Kidney (tissue), 14 donors: Measurements from ENCODE around the gene SCN5A. TPM values are rescaled to one million over a fixed set of nuclear protein-coding genes. Genes with fewer than 3 reads are reported as not detected.

Experiments
- DNase-seq, 5 donors: peaks; one replicate each; pipeline ENCODE4 v3.0.0-alpha.2; 2013 to 2020
- FAIRE-seq: peaks from 2 replicates; lab custom pipeline; 2012; peaks lifted over from hg19 to GRCh38; lab: Jason Lieb, UNC
- H3K27ac ChIP-seq, 2 donors: one replicate each; pipeline ENCODE4 v1.7.0; 2013; ENCODE audit warnings: low read depth in 2 of 2, low read length in 2 of 2, inconsistent platforms in 1 of 2
- H3K27me3 ChIP-seq: one replicate; pipeline ENCODE4 v1.7.1; 2013; ENCODE audit warnings: low read length, inconsistent platforms; ENCODE audit not compliant: control insufficient read depth, insufficient read depth
- H3K36me3 ChIP-seq, 3 donors: one replicate each; pipeline versions ENCODE4 v1.7.0 to v1.7.1; 2013; ENCODE audit warnings: low read length in 3 of 3, control low read depth in 1 of 3, inconsistent platforms in 1 of 3; ENCODE audit not compliant: insufficient read depth in 3 of 3, control insufficient read depth in 2 of 3
- H3K4me1 ChIP-seq, 3 donors: one replicate each; pipeline versions ENCODE4 v1.7.0 to v1.7.1; 2013; ENCODE audit warnings: low read length in 3 of 3, inconsistent platforms in 1 of 3, low read depth in 1 of 3; ENCODE audit not compliant: control insufficient read depth in 2 of 3, insufficient read depth in 2 of 3
- H3K4me3 ChIP-seq, 3 donors: one replicate each; pipeline versions ENCODE4 v1.7.0 to v1.8.1; 2013; ENCODE audit warnings: low read length in 3 of 3, control low read depth in 1 of 3, inconsistent platforms in 1 of 3
- H3K9ac ChIP-seq, 3 donors: one replicate each; pipeline versions ENCODE4 v1.7.0 to v1.7.1; 2013; ENCODE audit warnings: low read length in 3 of 3, control low read depth in 1 of 3, inconsistent platforms in 1 of 3
- H3K9me3 ChIP-seq, 3 donors: one replicate each; pipeline versions ENCODE4 v1.7.0 to v1.7.1; 2013; ENCODE audit warnings: low read length in 3 of 3, control low read depth in 1 of 3, inconsistent platforms in 1 of 3; ENCODE audit not compliant: control insufficient read depth in 2 of 3, insufficient read depth in 1 of 3
- CTCF ChIP-seq: IDR thresholded peaks from 3 replicates; pipeline ENCODE4 v1.5.1; 2012; ENCODE audit warnings: mild to moderate bottlenecking, moderate library complexity, borderline replicate concordance; ENCODE audit not compliant: insufficient read depth; ENCODE audit errors: extremely low read depth
- intact Hi-C: fragments of 100-400 bp; cut with DNase I; formaldehyde crosslinking; loops from one replicate; pipeline ENCODE4 v1.11.1; 2022
- polyA plus RNA-seq: library from polyadenylated mRNA; stranded (reverse); fragments of 350-450 nt; fragmentation: Illumina TruSeq; extraction: RNeasy Lipid Tissue Mini Kit (QIAGEN cat#74804); gene quantifications from one replicate; pipeline ENCODE4 v1.2.3, GENCODE V29; 2014; ENCODE audit warnings: low read depth, low replicate concordance; ENCODE audit not compliant: insufficient read depth
- total RNA-seq: library from RNA; stranded (reverse); fragmentation: NEBNext Ultra II Directional; extraction: Animal tissue kit (Norgen Biotek cat#: 25700); gene quantifications from one replicate; pipeline ENCODE4 v1.2.1, GENCODE V29; 2021
- donor health status: control.
- donor health status: control.
- donor health status: control.
- donor health status: control.
- donor health status: control.
- donor health status: DM: yes; HTN: yes; CAD: no.
- donor health status: Normal renal cell carcinoma (clear cell type).

The SCN5A gene
- total and polyA plus RNA-seq, 2 donors from 2014 or later: 0.06 to 0.72 TPM

- Histone ChIP-seq H3K36me3 (no peaks in the 10 kb centered on the region), H3K9ac (no peak overlapping the region), H3K27ac (no peak overlapping the region), H3K4me3 (no peak overlapping the region), H3K4me1 (no peaks in the 10 kb centered on the region), H3K27me3 (no peaks in the 10 kb centered on the region), H3K9me3 (no peaks in the 10 kb centered on the region)
- no peak for DNase-seq
- no peak for TF ChIP-seq CTCF
- FAIRE-seq: no peak
- intact Hi-C loops: no loop called here
Measured at GRCh38 chr3:38610436-38610835, 39.1 kb downstream of the SCN5A start.

- no peak for TF ChIP-seq CTCF
- H3K9me3 ChIP-seq: no peaks in the 10 kb centered on the region
- no peak for FAIRE-seq
- no peaks in the 10 kb centered on the region for H3K36me3 ChIP-seq
- DNase-seq: no peak
- no peak overlapping the region for H3K9ac ChIP-seq
- H3K4me1 ChIP-seq: no peaks in the 10 kb centered on the region
- no peak overlapping the region for H3K4me3 ChIP-seq
- intact Hi-C loops: no loop called here
- H3K27ac ChIP-seq: no peak overlapping the region
- no peaks in the 10 kb centered on the region for H3K27me3 ChIP-seq
Measured at GRCh38 chr3:38609386-38610111, 39.9 kb downstream of the SCN5A start.

DNA sequence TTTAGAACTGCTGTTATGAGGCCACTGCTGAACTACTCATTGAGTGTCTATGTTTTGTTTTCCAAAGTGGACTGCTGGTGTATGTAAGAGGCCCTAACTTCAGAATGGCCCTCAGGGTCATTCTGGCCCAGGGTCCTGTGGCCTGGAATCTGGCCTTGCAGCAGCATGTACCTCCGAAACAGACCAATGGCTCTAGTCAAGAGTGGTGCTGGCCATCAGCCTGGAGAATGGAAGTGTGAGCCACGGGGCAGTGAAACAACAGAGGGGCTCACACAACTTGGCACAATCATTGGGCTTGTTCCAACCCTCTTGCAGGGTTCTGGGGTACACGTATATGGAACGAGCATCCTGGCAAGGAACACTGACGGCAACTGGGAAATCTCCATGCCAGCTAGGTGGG, 40.5 kb downstream of the SCN5A start:
- H3K36me3 ChIP-seq: no peaks in the 10 kb centered on the region
- no peaks in the 10 kb centered on the region for H3K4me1 ChIP-seq
- H3K9me3 ChIP-seq: no peaks in the 10 kb centered on the region
- no peak for TF ChIP-seq CTCF
- no peaks in the 10 kb centered on the region for H3K27me3 ChIP-seq
- DNase-seq: no peak
- no peak overlapping the region for H3K4me3 ChIP-seq
- FAIRE-seq: no peak
- H3K27ac ChIP-seq: no peak overlapping the region
- no peak overlapping the region for H3K9ac ChIP-seq
- intact Hi-C loops: no loop called here
